ENCODE data around the gene SPECC1. TPM values are rescaled to one million over a fixed set of nuclear protein-coding genes. Genes with fewer than 3 reads are reported as not detected.
A peak's percentile ranks its signal among the peaks of the same experiment; 100 is the strongest.

SPECC1 gene
- total and polyA plus RNA-seq, 2 donors (not counting 1 experiment from before 2014, with no cell fraction given): 13.4 to 30.9 TPM

- no peaks in the 10 kb centered on the region for H3K36me3 ChIP-seq (ENCODE audit: control insufficient read depth, insufficient read depth, low read length)
- no peak overlapping the region for H3K9ac ChIP-seq (ENCODE audit: insufficient read depth, low read length)
- H3K79me2 ChIP-seq (ENCODE audit: control insufficient read depth, insufficient read depth, low read length): no peaks in the 10 kb centered on the region
- H3K4me2 ChIP-seq (ENCODE audit: extremely low read depth, insufficient read depth, low read length): no peak overlapping the region
- no peaks in the 10 kb centered on the region for H3K27me3 ChIP-seq (ENCODE audit: control insufficient read depth, insufficient read depth, low read length)
- DNase-seq (ENCODE audit: low read depth in 2 of 2): no peak
- H3K4me1 ChIP-seq (ENCODE audit: control insufficient read depth, extremely low read depth, insufficient read depth, low read length): no peaks in the 10 kb centered on the region
- H2AFZ ChIP-seq (ENCODE audit: low read length): no peak overlapping the region
- H4K20me1 ChIP-seq (ENCODE audit: control insufficient read depth, extremely low read depth, insufficient read depth, low read length): no peaks in the 10 kb centered on the region
- H3K4me3 ChIP-seq (replicated peaks in 1 of 4; ENCODE audit: control extremely low read depth in 1 of 4, insufficient read depth in 1 of 4, low read depth in 3 of 4, low read length in 4 of 4): no peak overlapping the region
- TF ChIP-seq, protein P1, sequence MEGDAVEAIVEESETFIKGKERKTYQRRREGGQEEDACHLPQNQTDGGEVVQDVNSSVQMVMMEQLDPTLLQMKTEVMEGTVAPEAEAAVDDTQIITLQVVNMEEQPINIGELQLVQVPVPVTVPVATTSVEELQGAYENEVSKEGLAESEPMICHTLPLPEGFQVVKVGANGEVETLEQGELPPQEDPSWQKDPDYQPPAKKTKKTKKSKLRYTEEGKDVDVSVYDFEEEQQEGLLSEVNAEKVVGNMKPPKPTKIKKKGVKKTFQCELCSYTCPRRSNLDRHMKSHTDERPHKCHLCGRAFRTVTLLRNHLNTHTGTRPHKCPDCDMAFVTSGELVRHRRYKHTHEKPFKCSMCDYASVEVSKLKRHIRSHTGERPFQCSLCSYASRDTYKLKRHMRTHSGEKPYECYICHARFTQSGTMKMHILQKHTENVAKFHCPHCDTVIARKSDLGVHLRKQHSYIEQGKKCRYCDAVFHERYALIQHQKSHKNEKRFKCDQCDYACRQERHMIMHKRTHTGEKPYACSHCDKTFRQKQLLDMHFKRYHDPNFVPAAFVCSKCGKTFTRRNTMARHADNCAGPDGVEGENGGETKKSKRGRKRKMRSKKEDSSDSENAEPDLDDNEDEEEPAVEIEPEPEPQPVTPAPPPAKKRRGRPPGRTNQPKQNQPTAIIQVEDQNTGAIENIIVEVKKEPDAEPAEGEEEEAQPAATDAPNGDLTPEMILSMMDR (conservative IDR thresholded peaks at IDR 0.05 in 1 of 2, IDR thresholded peaks at IDR 0.05 in 1 of 2; ENCODE audit: low read depth in 1 of 2, low read length in 2 of 2): no peak
- no peak for TF ChIP-seq EZH2 (IDR thresholded peaks at IDR 0.05; ENCODE audit: low read length, missing control alignments)
- no peak overlapping the region for H3K27ac ChIP-seq (ENCODE audit: insufficient read depth, low read length)
- no peaks in the 10 kb centered on the region for H3K9me3 ChIP-seq (ENCODE audit: control insufficient read depth, insufficient read depth, low read depth, low read length)
These were observed 237.5 kb downstream of the SPECC1 start for GRCh38 chr17:20246692-20247091.

DNA sequence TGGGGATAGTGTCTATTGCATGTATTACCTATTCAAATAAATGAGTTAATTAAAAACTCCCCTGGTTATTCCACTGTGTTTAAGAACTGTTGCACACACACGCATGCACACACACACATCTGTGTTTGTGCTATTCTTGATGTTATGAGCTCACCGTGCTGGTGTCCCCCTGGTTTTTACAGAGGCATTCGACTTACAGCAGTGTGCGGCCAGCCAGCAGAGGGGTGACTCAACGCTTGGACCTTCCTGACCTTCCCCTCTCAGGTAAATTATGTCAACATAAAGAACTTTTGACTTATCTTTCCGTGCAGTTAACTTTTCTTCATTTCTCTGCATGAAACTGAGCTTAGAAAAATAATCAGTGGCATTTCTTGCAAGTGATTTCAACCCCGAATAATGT is 244.2 kb downstream of the SPECC1 start:
- Histone ChIP-seq H3K4me2 (ENCODE audit: extremely low read depth, insufficient read depth, low read length) (no peak overlapping the region), H3K4me3 (replicated peaks in 1 of 4; ENCODE audit: control extremely low read depth in 1 of 4, insufficient read depth in 1 of 4, low read depth in 3 of 4, low read length in 4 of 4) (no peak overlapping the region), H3K9me3 (ENCODE audit: control insufficient read depth, insufficient read depth, low read depth, low read length) (no peaks in the 10 kb centered on the region), H3K27me3 (ENCODE audit: control insufficient read depth, insufficient read depth, low read length) (no peaks in the 10 kb centered on the region), H3K9ac (ENCODE audit: insufficient read depth, low read length) (no peak overlapping the region), H2AFZ (ENCODE audit: low read length) (no peak overlapping the region), H3K27ac (ENCODE audit: insufficient read depth, low read length) (no peak overlapping the region), H3K79me2 (ENCODE audit: control insufficient read depth, insufficient read depth, low read length) (no peaks in the 10 kb centered on the region), H3K36me3 (ENCODE audit: control insufficient read depth, insufficient read depth, low read length) (no peaks in the 10 kb centered on the region), H4K20me1 (ENCODE audit: control insufficient read depth, extremely low read depth, insufficient read depth, low read length) (no peaks in the 10 kb centered on the region), H3K4me1 (ENCODE audit: control insufficient read depth, extremely low read depth, insufficient read depth, low read length) (no peaks in the 10 kb centered on the region)
- TF ChIP-seq, protein P1 (conservative IDR thresholded peaks at IDR 0.05 in 1 of 2, IDR thresholded peaks at IDR 0.05 in 1 of 2; ENCODE audit: low read depth in 1 of 2, low read length in 2 of 2): no peak
- TF ChIP-seq EZH2 (IDR thresholded peaks at IDR 0.05; ENCODE audit: low read length, missing control alignments): no peak
- peak in 1 of 2 donors; percentile 42 for DNase-seq (ENCODE audit: low read depth in 2 of 2)

- Histone ChIP-seq H3K9me3 (ENCODE audit: control insufficient read depth, insufficient read depth, low read depth, low read length) (no peaks in the 10 kb centered on the region), H3K4me2 (ENCODE audit: extremely low read depth, insufficient read depth, low read length) (no peak overlapping the region), H3K4me3 (replicated peaks in 1 of 4; ENCODE audit: control extremely low read depth in 1 of 4, insufficient read depth in 1 of 4, low read depth in 3 of 4, low read length in 4 of 4) (no peak overlapping the region), H3K36me3 (ENCODE audit: control insufficient read depth, insufficient read depth, low read length) (no peaks in the 10 kb centered on the region), H3K4me1 (ENCODE audit: control insufficient read depth, extremely low read depth, insufficient read depth, low read length) (no peaks in the 10 kb centered on the region), H3K27ac (ENCODE audit: insufficient read depth, low read length) (no peak overlapping the region), H4K20me1 (ENCODE audit: control insufficient read depth, extremely low read depth, insufficient read depth, low read length) (no peaks in the 10 kb centered on the region), H3K27me3 (ENCODE audit: control insufficient read depth, insufficient read depth, low read length) (no peaks in the 10 kb centered on the region), H2AFZ (ENCODE audit: low read length) (no peak overlapping the region), H3K79me2 (ENCODE audit: control insufficient read depth, insufficient read depth, low read length) (no peaks in the 10 kb centered on the region), H3K9ac (ENCODE audit: insufficient read depth, low read length) (no peak overlapping the region)
- no peak for TF ChIP-seq EZH2 (IDR thresholded peaks at IDR 0.05; ENCODE audit: low read length, missing control alignments)
- TF ChIP-seq, protein P1 (conservative IDR thresholded peaks at IDR 0.05 in 1 of 2, IDR thresholded peaks at IDR 0.05 in 1 of 2; ENCODE audit: low read depth in 1 of 2, low read length in 2 of 2): no peak
- no peak for DNase-seq (ENCODE audit: low read depth in 2 of 2)
These were observed 245.4 kb downstream of the SPECC1 start for GRCh38 chr17:20254541-20254940.

Measured in fibroblast of lung (primary cell).